Measurements from ENCODE around the gene PTGES3.

DNA sequence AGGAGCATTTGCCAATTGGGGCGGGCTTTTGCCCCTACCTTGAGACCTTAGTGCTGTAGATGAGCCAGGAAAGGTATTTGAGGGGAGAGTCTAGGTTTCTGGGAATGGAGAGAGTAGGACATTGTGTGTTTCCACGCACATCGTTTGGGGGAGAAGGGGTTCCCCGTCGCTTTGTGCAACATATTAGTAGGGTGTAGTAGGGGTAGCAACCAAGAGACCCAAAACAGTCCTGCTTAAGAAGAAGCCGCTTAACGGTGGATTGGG is 694 bp upstream of the PTGES3 start:
- TF ChIP-seq, protein P1, sequence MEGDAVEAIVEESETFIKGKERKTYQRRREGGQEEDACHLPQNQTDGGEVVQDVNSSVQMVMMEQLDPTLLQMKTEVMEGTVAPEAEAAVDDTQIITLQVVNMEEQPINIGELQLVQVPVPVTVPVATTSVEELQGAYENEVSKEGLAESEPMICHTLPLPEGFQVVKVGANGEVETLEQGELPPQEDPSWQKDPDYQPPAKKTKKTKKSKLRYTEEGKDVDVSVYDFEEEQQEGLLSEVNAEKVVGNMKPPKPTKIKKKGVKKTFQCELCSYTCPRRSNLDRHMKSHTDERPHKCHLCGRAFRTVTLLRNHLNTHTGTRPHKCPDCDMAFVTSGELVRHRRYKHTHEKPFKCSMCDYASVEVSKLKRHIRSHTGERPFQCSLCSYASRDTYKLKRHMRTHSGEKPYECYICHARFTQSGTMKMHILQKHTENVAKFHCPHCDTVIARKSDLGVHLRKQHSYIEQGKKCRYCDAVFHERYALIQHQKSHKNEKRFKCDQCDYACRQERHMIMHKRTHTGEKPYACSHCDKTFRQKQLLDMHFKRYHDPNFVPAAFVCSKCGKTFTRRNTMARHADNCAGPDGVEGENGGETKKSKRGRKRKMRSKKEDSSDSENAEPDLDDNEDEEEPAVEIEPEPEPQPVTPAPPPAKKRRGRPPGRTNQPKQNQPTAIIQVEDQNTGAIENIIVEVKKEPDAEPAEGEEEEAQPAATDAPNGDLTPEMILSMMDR (IDR thresholded peaks at IDR 0.05) = no peak
- no peak for TF ChIP-seq POLR2A (IDR thresholded peaks at IDR 0.05)
